ENCODE measurements around the gene POU2F3.

DNA sequence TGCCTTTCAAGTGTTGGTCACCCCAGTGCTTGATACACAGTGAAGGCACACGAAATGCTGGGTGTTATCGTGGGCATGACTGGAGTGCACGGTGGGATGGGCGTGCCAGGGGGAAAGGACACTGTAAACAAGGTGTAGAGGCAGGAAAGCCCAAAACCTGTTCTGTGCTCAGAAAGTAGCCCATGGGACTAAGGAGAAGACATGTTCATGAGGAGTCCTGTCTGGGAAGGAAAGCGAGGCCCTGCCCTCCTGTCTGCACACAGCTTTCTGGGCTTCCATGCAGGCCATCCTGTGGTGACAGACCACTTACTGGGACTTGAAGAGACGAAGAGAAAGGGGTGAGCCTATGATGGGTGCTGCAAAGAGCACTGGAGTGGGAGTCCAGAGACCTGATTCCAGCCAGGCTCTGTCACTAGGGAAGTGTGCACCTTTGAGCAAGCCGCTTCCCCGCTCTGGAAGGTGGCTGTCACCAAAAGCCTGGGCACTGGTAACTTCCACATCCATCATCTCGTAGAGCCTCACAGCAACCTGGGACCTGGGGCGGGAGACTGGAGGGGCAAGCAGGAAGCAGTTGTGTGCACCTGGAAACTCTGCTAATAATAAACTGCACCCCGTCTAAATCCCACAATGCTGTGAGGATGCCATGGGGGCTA, 846 bp upstream of the POU2F3 start:
- no peak for TF ChIP-seq POLR2A (IDR thresholded peaks at IDR 0.05; ENCODE audit: low read length)
- no peak for TF ChIP-seq GATA1 (IDR thresholded peaks at IDR 0.05; ENCODE audit: low read depth, low read length)

All from erythroblast (primary cell).